ENCODE measurements around the gene THSD7B.

GRCh38 chr2:137173463-137173862, 408.1 kb downstream of the THSD7B start:
- TF ChIP-seq CTCF (IDR thresholded peaks at IDR 0.05) (no peak), POLR2A (IDR thresholded peaks at IDR 0.05) (no peak)
